ENCODE measurements around the gene CNPY1. TPM values are rescaled to one million over a fixed set of nuclear protein-coding genes. Genes with fewer than 3 reads are reported as not detected.
A peak's percentile ranks its signal among the peaks of the same experiment; 100 is the strongest.

The CNPY1 gene
- total and polyA plus RNA-seq, 4 donors: 0.41 to 0.79 (median 0.66) TPM; not detected in 1

- H3K4me3 ChIP-seq (ENCODE audit: low read depth, low read length): no peak overlapping the region
- WGBS (ENCODE audit: insufficient coverage): 63% methylated on average over 10 of the region's 12 CpGs
- no peaks in the 10 kb centered on the region for H3K9me3 ChIP-seq (ENCODE audit: control insufficient read depth, insufficient read depth, low read length)
- H3K27me3 ChIP-seq (ENCODE audit: control insufficient read depth, insufficient read depth, low read length): no peaks in the 10 kb centered on the region
- DNase-seq (ENCODE audit: low read depth in 4 of 6, low spot score in 6 of 6): no peak
- H3K27ac ChIP-seq (ENCODE audit: low read depth, low read length): no peak overlapping the region
- no peaks in the 10 kb centered on the region for H3K36me3 ChIP-seq (ENCODE audit: control insufficient read depth, insufficient read depth, low read length)
- peaks cover 14% of the 10 kb centered on the region for H3K4me1 ChIP-seq (ENCODE audit: control insufficient read depth, insufficient read depth, low read length)
These were observed 5.8 kb downstream of the CNPY1 start for GRCh38 chr7:155540553-155540952.

- no peaks in the 10 kb centered on the region for H3K9me3 ChIP-seq (ENCODE audit: control insufficient read depth, insufficient read depth, low read length)
- peaks cover 16% of the 10 kb centered on the region for H3K4me1 ChIP-seq (ENCODE audit: control insufficient read depth, insufficient read depth, low read length)
- H3K27ac ChIP-seq (ENCODE audit: low read depth, low read length): no peak overlapping the region
- H3K27me3 ChIP-seq (ENCODE audit: control insufficient read depth, insufficient read depth, low read length): peaks cover 18% of the 10 kb centered on the region
- 32% methylated on average over 7 of the region's 9 CpGs for WGBS (ENCODE audit: insufficient coverage)
- H3K4me3 ChIP-seq (ENCODE audit: low read depth, low read length): no peak overlapping the region
- no peaks in the 10 kb centered on the region for H3K36me3 ChIP-seq (ENCODE audit: control insufficient read depth, insufficient read depth, low read length)
- DNase-seq (ENCODE audit: low read depth in 4 of 6, low spot score in 6 of 6): no peak
These were observed 8.1 kb downstream of the CNPY1 start for GRCh38 chr7:155538293-155538692.

GRCh38 chr7:155536451-155536850 is 9.9 kb downstream of the CNPY1 start:
- no peak overlapping the region for H3K27ac ChIP-seq (ENCODE audit: low read depth, low read length)
- DNase-seq (ENCODE audit: low read depth in 4 of 6, low spot score in 6 of 6): no peak
- no peaks in the 10 kb centered on the region for H3K36me3 ChIP-seq (ENCODE audit: control insufficient read depth, insufficient read depth, low read length)
- H3K4me1 ChIP-seq (ENCODE audit: control insufficient read depth, insufficient read depth, low read length): peaks cover 13% of the 10 kb centered on the region
- H3K27me3 ChIP-seq (ENCODE audit: control insufficient read depth, insufficient read depth, low read length): peaks cover 37% of the 10 kb centered on the region
- WGBS (ENCODE audit: insufficient coverage): 76% methylated on average over 5 of the region's 8 CpGs
- H3K9me3 ChIP-seq (ENCODE audit: control insufficient read depth, insufficient read depth, low read length): no peaks in the 10 kb centered on the region
- H3K4me3 ChIP-seq (ENCODE audit: low read depth, low read length): no peak overlapping the region

- 86% methylated on average over 10 of the region's 11 CpGs for WGBS (ENCODE audit: insufficient coverage)
- H3K4me3 ChIP-seq (ENCODE audit: low read depth, low read length): no peak overlapping the region
- peaks cover 13% of the 10 kb centered on the region for H3K4me1 ChIP-seq (ENCODE audit: control insufficient read depth, insufficient read depth, low read length)
- H3K27ac ChIP-seq (ENCODE audit: low read depth, low read length): no peak overlapping the region
- H3K36me3 ChIP-seq (ENCODE audit: control insufficient read depth, insufficient read depth, low read length): no peaks in the 10 kb centered on the region
- H3K9me3 ChIP-seq (ENCODE audit: control insufficient read depth, insufficient read depth, low read length): no peaks in the 10 kb centered on the region
- H3K27me3 ChIP-seq (ENCODE audit: control insufficient read depth, insufficient read depth, low read length): peaks cover 54% of the 10 kb centered on the region
- DNase-seq (ENCODE audit: low read depth in 4 of 6, low spot score in 6 of 6): no peak
These were observed 11.7 kb downstream of the CNPY1 start for GRCh38 chr7:155534691-155535090.

GRCh38 chr7:155533827-155534690 is 12.3 kb downstream of the CNPY1 start:
- Histone ChIP-seq H3K9me3 (ENCODE audit: control insufficient read depth, insufficient read depth, low read length) (no peaks in the 10 kb centered on the region), H3K27me3 (ENCODE audit: control insufficient read depth, insufficient read depth, low read length) (peaks cover 55% of the 10 kb centered on the region), H3K36me3 (ENCODE audit: control insufficient read depth, insufficient read depth, low read length) (no peaks in the 10 kb centered on the region), H3K27ac (ENCODE audit: low read depth, low read length) (no peak overlapping the region), H3K4me1 (ENCODE audit: control insufficient read depth, insufficient read depth, low read length) (peaks cover 13% of the 10 kb centered on the region), H3K4me3 (ENCODE audit: low read depth, low read length) (no peak overlapping the region)
- peak in 2 of 6 donors; percentile 51 to 57 for DNase-seq (ENCODE audit: low read depth in 4 of 6, low spot score in 6 of 6)
- WGBS (ENCODE audit: insufficient coverage): 39% methylated on average over 23 of the region's 27 CpGs

- no peaks in the 10 kb centered on the region for H3K9me3 ChIP-seq (ENCODE audit: control insufficient read depth, insufficient read depth, low read length)
- no peak overlapping the region for H3K27ac ChIP-seq (ENCODE audit: low read depth, low read length)
- DNase-seq (ENCODE audit: low read depth in 4 of 6, low spot score in 6 of 6): peak in 2 of 6 donors; percentile 40 to 54
- H3K27me3 ChIP-seq (ENCODE audit: control insufficient read depth, insufficient read depth, low read length): peaks cover 55% of the 10 kb centered on the region
- WGBS (ENCODE audit: insufficient coverage): under 1% methylated on average over 59 of the region's 60 CpGs
- H3K4me1 ChIP-seq (ENCODE audit: control insufficient read depth, insufficient read depth, low read length): peaks cover 13% of the 10 kb centered on the region
- peak overlapping the region; percentile 10 for H3K4me3 ChIP-seq (ENCODE audit: low read depth, low read length)
- H3K36me3 ChIP-seq (ENCODE audit: control insufficient read depth, insufficient read depth, low read length): no peaks in the 10 kb centered on the region
These were observed 13.1 kb downstream of the CNPY1 start for GRCh38 chr7:155533120-155533826.

GRCh38 chr7:155532792-155533119 is 13.6 kb downstream of the CNPY1 start:
- WGBS (ENCODE audit: insufficient coverage): 14% methylated on average over 14 of the region's 14 CpGs
- H3K4me3 ChIP-seq (ENCODE audit: low read depth, low read length): peak overlapping the region; percentile 10
- no peak overlapping the region for H3K27ac ChIP-seq (ENCODE audit: low read depth, low read length)
- no peaks in the 10 kb centered on the region for H3K36me3 ChIP-seq (ENCODE audit: control insufficient read depth, insufficient read depth, low read length)
- H3K9me3 ChIP-seq (ENCODE audit: control insufficient read depth, insufficient read depth, low read length): no peaks in the 10 kb centered on the region
- peaks cover 13% of the 10 kb centered on the region for H3K4me1 ChIP-seq (ENCODE audit: control insufficient read depth, insufficient read depth, low read length)
- peak in 1 of 6 donors; percentile 79 for DNase-seq (ENCODE audit: low read depth in 4 of 6, low spot score in 6 of 6)
- peaks cover 58% of the 10 kb centered on the region for H3K27me3 ChIP-seq (ENCODE audit: control insufficient read depth, insufficient read depth, low read length)

GRCh38 chr7:155531681-155532080 is 14.7 kb downstream of the CNPY1 start:
- Histone ChIP-seq H3K27me3 (ENCODE audit: control insufficient read depth, insufficient read depth, low read length) (peaks cover 59% of the 10 kb centered on the region), H3K9me3 (ENCODE audit: control insufficient read depth, insufficient read depth, low read length) (no peaks in the 10 kb centered on the region), H3K4me1 (ENCODE audit: control insufficient read depth, insufficient read depth, low read length) (peaks cover 13% of the 10 kb centered on the region), H3K27ac (ENCODE audit: low read depth, low read length) (no peak overlapping the region), H3K36me3 (ENCODE audit: control insufficient read depth, insufficient read depth, low read length) (no peaks in the 10 kb centered on the region), H3K4me3 (ENCODE audit: low read depth, low read length) (no peak overlapping the region)
- DNase-seq (ENCODE audit: low read depth in 4 of 6, low spot score in 6 of 6): no peak
- 30% methylated on average over 8 of the region's 9 CpGs for WGBS (ENCODE audit: insufficient coverage)

GRCh38 chr7:155530601-155531000 is 15.8 kb downstream of the CNPY1 start:
- WGBS (ENCODE audit: insufficient coverage): 85% methylated on average over 6 of the region's 6 CpGs
- Histone ChIP-seq H3K4me3 (ENCODE audit: low read depth, low read length) (no peak overlapping the region), H3K36me3 (ENCODE audit: control insufficient read depth, insufficient read depth, low read length) (no peaks in the 10 kb centered on the region), H3K27ac (ENCODE audit: low read depth, low read length) (no peak overlapping the region), H3K4me1 (ENCODE audit: control insufficient read depth, insufficient read depth, low read length) (peaks cover 13% of the 10 kb centered on the region), H3K9me3 (ENCODE audit: control insufficient read depth, insufficient read depth, low read length) (no peaks in the 10 kb centered on the region), H3K27me3 (ENCODE audit: control insufficient read depth, insufficient read depth, low read length) (peaks cover 61% of the 10 kb centered on the region)
- DNase-seq (ENCODE audit: low read depth in 4 of 6, low spot score in 6 of 6): no peak
